Raji (cell line): ENCODE measurements around the gene SNRPE.
A peak's percentile ranks its signal among the peaks of the same experiment; 100 is the strongest.

Source experiments
- POLR2A ChIP-seq: IDR thresholded peaks from 2 replicates; pipeline ENCODE4 v1.6.1; 2011; ENCODE audit warnings: low read depth, low read length, control low read depth; ENCODE audit not compliant: insufficient read depth

SNRPE gene

DNA sequence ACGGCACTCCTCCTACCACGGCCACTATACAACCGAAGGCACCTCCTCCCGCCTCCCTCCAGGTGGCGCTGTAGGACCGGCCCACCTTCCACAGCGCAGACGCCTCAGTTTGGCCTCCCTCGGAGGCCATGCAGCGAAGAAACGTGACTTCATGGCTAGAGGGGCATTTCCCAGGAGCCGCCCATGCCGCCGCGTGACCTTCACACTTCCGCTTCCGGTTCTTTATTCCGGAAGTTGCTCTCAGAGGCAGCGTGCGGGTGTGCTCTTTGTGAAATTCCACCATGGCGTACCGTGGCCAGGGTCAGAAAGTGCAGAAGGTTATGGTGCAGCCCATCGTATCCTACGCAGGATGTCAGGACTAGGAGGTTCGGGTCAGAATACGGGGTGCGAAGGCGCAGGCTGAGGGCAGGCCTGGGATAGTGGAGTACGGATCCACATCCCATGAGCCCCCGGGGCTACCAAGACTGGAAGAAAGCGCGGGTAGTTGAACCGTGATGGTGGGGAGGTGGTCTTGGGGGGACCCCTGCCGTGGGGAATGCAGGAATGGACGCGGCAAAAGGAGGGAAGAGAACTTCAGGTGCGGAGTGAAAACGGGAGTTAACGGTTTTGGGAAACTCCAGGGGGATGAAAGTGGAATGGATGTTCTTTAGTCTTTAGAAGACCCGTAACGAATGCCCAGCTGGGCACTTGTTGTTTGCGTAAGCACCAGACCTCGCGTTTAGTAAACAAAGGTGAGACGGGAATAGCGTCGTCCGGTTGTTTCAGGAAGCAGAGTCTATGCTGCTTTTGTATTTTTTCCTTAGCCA is at the start of gene SNRPE:
Gene SNRPE, plus strand, starts transcription at position 221 of the 806 bp plus-strand sequence. Its CDS starts 61 bp downstream, at position 282.
- peak; percentile 89 for TF ChIP-seq POLR2A

DNA sequence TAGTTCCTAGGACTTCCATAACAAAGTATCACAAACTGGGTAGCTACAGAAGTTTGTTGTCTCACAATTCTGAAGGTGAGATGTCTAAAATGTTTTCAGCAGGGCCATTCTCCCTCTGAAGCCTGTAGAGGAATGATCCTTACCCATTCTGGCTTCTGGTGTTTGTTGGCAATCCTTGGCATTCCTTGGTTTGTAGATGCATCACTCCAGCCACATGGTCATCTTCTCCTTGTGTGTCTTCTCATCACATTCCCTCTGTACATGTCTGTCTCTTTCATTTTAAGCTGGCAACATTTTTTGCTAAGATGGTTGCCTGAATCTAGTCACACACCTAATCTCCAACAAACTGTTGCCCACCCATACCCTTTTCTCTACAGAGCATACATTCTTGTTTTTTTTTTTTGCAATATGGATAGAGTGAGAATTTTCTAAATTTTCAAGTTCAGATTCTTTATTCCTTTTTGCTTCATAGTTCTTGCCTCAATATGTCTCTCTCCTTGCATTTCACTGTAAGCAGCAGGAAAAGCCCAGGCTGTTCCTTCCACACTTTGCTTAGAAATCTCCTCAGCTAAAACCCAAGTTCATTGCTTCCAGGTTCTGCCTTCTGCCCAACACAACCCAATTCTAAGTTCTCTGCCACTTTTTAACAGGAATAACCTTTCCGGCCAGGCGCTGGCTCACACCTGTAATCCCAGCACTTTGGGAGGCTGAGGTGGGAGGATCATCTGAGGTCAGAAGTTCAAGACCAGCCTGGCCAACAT is 47.6 kb upstream of the SNRPE start:
- TF ChIP-seq POLR2A, result no peak

DNA sequence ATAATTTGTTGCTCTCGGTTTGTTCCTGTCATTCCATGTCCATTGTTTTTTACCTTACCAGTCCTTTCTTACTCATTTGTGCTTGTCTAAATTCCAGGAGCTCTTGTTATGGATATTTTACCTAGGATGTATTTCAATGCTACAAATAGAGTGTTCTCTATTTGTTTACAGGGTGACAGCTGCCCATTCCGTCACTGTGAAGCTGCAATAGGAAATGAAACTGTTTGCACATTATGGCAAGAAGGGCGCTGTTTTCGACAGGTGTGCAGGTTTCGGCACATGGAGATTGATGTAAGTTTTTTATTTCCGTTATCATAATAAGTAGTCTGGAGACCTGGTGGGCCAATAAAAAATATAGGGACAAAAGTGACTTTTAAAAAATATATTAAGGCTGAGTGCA is 43.0 kb upstream of the SNRPE start:
- no peak for TF ChIP-seq POLR2A

DNA sequence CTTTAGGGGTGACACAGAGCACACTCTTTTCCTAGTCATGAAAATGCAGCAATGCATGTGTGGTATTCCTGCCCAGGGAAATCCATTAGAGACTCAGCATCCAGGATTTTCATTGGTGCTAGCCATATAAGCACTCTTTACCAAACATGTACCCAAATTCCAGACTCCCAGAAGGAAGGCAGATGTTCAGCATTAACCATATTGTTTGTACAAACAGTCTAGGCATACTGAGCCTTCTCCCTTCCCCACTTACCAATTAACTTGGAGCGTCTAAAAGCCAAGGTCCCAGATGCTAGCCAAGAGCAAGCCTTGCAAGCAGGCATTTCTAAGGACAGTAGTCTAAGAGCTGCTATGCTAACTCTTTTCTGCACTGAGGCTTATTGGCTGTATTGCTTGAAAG is 38.1 kb upstream of the SNRPE start:
- no peak for TF ChIP-seq POLR2A

DNA sequence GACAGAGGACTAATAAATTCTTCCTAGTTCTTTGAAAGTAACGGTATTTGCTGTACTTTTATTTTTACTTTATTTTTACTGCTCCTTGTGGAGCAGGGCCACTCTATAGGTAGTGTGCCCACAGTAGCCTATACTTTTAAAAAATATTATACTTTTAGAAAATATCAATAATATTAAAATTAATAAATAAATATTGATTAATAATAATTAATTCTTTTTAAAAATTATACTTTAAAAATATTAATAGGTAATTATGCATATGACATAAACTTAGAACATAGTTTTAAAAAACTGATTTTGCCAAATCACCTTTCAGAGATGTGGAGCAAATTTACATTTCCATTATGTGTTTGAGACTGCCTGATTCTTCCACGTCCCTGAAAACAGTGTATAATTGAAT is 35.2 kb upstream of the SNRPE start:
- TF ChIP-seq POLR2A, result no peak

DNA sequence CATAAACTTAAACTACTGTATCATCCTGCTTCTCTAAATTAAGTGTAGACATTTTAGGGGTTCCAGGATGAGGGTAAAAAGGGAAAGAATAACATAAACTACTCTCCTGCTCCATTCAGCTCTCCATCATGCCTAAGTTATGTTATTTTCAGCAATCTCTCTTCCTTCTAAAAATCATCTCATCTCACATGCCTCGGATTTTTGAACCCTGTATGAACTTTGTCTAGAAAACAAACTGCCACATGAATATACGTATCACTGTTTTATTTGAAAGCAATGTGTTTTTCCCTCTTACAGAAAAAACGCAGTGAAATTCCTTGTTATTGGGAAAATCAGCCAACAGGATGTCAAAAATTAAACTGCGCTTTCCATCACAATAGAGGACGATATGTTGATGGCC is 33.4 kb upstream of the SNRPE start:
- no peak for TF ChIP-seq POLR2A

DNA sequence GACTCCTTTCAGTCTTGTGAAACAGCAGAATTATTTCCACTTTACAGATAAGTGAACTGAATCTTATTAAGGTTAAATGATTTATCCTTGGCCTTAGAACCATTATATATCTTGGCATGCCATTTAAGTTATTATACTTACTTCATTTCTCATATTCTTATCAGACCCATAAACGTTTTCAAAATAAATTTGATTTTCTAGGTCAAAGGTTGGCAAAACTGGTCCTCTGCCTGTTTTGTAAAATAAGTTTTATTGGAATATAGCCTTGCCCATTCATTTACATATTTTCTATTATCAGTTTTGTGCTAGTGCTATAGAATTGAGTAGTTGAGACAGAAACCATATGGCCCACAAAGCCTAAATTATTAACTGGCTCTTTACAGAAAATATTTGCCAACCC is 32.9 kb upstream of the SNRPE start:
- TF ChIP-seq POLR2A, result no peak

DNA sequence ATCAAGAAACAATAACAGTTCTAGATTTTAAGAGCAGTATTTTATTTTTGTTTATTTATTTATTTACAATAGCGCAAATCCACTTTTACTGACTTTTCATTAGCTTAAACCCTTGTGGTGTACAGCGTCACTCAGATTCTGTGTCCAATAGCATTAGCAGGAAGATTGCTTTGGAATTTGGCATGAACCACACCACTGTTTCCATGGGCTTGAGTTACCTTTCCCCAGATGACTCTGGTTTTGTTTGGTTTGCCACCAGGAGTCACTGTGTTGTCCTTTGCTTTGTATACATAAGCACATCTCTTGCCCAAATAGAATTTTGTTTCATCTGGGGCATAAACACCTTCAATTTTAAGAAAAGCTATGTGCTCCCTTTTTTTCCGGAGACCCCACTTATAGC is 25.9 kb upstream of the SNRPE start:
- no peak for TF ChIP-seq POLR2A

DNA sequence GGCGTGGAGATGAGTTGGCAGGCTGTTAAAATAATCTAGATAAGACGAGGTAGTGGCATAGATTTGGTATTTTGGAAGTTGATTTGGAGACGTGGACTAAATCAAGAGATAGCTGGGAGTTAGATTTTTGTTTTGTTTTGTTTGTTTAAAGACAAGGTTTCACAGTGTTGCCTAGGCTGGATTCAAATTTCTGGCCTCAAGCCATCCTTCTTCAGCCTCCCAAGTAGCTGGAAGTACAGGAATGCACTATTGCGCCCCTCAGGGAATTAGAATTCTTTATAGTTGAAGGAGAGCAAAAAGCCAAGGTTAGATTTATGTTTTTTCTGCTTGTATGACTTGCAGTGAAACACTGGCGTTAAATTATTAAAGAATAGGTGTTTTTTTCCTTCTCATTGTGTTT is 22.3 kb upstream of the SNRPE start:
- no peak for TF ChIP-seq POLR2A

DNA sequence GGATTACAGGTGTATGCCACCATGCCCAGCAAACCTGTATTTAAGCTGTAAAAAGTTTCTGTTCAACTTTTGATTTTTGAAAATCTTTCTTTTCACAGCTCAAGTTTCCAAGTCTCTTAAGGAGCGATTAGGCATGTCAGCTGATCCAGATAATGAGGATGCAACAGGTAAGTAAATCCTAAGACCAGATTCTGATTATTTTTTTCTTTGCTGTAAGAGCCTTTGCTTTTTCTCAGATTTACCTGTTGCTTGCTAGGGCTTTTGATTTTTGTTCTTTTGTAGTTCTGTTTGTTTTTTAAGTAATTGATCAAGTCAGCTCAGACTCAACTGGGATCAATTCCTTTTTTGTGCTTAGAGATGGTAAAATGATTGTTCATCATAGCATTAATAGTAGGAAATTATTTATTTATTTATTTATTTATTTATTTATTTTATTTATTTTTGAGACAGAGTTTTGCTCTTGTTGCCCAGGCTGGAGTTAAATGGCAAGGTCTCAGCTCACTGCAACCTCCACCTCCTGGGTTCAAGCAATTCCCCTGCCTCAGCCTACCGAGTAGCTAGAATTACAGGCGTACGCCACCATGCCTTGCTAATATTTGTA is 21.1 kb upstream of the SNRPE start:
- no peak for TF ChIP-seq POLR2A

DNA sequence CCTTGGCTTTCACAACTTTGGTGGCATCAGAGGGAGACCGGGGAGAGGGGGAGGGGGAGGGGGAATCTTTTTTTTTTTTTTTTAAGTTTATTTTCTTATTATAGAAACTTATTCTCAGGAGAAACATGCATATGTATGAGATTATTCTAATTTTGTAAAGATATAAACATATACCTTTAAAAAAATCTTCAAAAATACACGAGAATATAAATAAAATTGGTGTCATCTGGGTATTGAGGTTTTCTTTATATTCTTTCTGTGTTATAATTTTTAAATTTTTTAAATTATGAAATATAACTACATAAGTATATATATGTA is 18.9 kb upstream of the SNRPE start:
- no peak for TF ChIP-seq POLR2A

DNA sequence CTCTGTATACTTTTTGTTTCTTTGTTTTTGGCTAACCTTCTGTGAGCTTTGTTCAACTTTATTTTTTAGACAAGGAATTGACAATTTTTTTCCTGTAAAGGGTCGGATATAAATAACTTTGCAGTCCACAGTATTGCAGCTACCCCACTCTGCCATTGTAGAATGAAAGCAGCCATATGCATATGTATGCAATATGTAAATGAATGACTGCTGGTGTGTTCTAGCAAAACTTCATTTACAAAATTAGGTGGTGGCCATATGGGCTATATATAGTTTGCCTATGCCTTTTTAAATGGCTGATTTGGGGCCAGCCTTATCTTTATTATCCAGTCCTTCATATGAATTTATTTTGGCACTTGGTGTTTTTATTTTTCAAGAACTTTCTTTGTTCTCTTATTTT is 18.0 kb upstream of the SNRPE start:
- no peak for TF ChIP-seq POLR2A

DNA sequence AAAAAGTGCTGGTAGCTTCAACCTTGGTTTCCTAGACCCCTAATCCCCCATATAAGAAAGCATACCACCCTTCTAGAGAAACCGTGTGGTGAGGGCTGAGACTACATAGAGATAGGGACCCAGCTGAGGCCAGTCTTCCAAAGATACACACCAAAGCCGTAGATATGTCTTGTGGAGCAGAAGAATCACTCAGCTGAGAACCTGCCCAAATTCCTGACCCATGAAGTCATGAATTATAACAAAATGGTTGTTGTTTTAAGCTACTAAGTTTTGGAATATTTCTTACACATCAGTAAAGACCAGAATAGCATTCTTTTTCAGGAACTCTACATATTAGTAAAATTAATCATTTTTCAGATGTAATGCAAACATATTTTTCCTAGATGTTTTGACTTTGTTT is 3.3 kb upstream of the SNRPE start:
- no peak for TF ChIP-seq POLR2A

DNA sequence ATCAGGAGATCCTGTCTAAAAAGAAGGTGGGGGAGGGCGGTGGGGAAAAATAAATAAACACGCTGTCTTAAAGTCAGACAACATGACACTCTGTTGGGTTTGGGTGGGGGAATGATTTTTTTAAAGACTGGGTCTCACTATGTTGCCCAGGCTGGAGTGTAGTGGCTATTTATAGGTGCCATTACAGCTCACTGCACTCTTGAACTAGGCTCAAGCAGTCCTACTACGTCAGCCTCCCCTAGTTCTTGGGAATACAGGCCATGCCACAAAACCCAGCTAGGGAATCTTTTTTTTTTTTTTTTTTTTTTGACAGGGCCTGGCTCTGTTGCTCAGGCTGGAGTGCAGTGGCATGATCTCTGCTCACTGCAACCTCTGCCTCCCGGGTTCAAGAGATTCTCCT is 2.4 kb upstream of the SNRPE start:
- no peak for TF ChIP-seq POLR2A

DNA sequence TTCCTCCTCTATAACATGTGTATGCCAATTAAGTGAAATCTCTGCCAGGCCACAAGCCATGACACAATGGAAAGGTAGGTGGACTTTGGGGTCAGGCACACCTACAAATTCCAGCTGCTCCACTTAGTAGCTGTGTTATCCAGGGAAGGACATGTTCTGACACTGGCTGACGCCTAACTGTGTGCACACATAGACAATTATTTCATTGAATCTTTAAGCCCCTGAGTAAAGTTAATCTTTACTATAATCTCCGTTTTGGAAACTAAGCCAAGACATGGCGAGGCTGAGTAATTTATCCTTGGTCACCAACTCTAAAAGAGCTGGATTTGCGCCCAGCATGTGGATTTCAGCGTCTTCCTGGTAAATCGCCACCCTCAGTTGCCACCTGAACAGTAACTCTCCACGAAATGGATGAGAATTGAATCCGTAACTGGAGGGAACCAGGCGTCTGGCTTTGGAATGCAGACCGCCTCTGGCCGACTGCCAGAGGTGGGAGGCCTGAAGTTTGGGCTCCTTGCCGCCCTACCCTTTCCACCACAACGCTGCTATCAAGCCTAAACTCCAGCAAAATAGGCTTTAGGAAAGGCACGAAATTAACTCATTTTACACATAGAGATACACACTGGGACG is 888 bp upstream of the SNRPE start:
- no peak for TF ChIP-seq POLR2A

DNA sequence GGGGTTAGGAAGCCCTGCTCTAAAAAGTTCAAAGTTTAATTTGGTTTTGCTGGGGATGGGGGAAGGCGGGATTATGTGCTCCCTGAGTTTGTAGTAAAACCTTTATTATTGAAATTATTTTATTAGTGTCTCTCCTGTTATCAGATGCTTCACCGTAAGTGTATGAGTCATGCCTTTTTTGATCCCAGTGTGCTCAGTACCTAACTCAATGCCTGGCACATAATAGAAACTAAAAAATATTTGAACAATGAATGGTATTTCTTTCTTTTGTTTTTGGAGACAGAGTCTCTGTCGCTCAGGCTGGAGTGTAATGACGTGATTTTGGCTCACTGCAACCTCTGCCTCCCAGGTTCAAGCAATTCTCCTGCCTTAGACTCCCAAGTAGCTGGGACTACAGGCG is 6.4 kb downstream of the SNRPE start:
- TF ChIP-seq POLR2A, result no peak
